GM23338 (cell line): ENCODE measurements around the gene ATR. TPM values are rescaled to one million over a fixed set of nuclear protein-coding genes. Genes with fewer than 3 reads are reported as not detected.

ENCODE experiments used
- ATAC-seq: fragments of 200-7000 bp; cut with Tn5 transposase; 3 replicates; pipeline ENCODE4 v1.9.1; 2020
- DNase-seq: peaks from one replicate; pipeline ENCODE4 v3.0.0-alpha.2; 2015; ENCODE audit warnings: low spot score
- H2AFZ ChIP-seq: fragments of 200-600 bp; sonication (generic); 2 replicates; pipeline ENCODE4 v1.8.0; 2016; ENCODE audit warnings: antibody characterized with exemption, mild to moderate bottlenecking, moderate library complexity
- H3F3A ChIP-seq: fragments of 200-600 bp; sonication (generic); replicated peaks from 2 replicates; pipeline ENCODE4 v1.8.0; 2017; ENCODE audit warnings: antibody characterized with exemption, mixed run types, low read depth
- H3K27ac ChIP-seq: fragments of 200-600 bp; sonication (generic); 2 replicates; pipeline ENCODE4 v1.6.1; 2016; ENCODE audit warnings: low read depth
- H3K27me3 ChIP-seq: fragments of 200-600 bp; sonication (generic); 2 replicates; pipeline ENCODE4 v1.8.0; 2016; ENCODE audit warnings: mild to moderate bottlenecking, mixed run types, moderate library complexity; ENCODE audit not compliant: insufficient read depth
- H3K36me3 ChIP-seq: fragments of 200-600 bp; sonication (generic); 2 replicates; pipeline ENCODE4 v1.8.0; 2016; ENCODE audit warnings: mild to moderate bottlenecking; ENCODE audit not compliant: insufficient read depth
- H3K4me1 ChIP-seq: fragments of 200-600 bp; sonication (generic); 2 replicates; pipeline ENCODE4 v1.8.0; 2016; ENCODE audit warnings: mild to moderate bottlenecking, moderate library complexity; ENCODE audit not compliant: insufficient read depth
- H3K4me2 ChIP-seq: fragments of 200-600 bp; sonication (generic); 2 replicates; pipeline ENCODE4 v1.7.1; 2017; ENCODE audit warnings: mixed run types
- H3K4me3 ChIP-seq: fragments of 200-600 bp; sonication (generic); 2 replicates; pipeline ENCODE4 v1.6.1; 2016; ENCODE audit warnings: mixed run types
- H3K79me2 ChIP-seq: fragments of 200-600 bp; sonication (generic); replicated peaks from 2 replicates; pipeline ENCODE4 v1.8.0; 2017; ENCODE audit warnings: mild to moderate bottlenecking; ENCODE audit not compliant: insufficient read depth
- H3K9me2 ChIP-seq: fragments of 200-600 bp; sonication (generic); 2 replicates; pipeline ENCODE4 v1.8.0; 2017; ENCODE audit not compliant: insufficient read depth
- H4K20me1 ChIP-seq: fragments of 200-600 bp; sonication (generic); replicated peaks from 2 replicates; pipeline ENCODE4 v1.8.0; 2017; ENCODE audit warnings: mild to moderate bottlenecking; ENCODE audit not compliant: insufficient read depth
- H3K27ac Mint-ChIP-seq: 2 replicates; pipeline ENCODE4 v1.8.0; 2020; ENCODE audit warnings: inconsistent platforms, mild to moderate bottlenecking, moderate library complexity, mixed read lengths
- H3K27me3 Mint-ChIP-seq: 3 replicates; pipeline ENCODE4 v1.8.0; 2022; ENCODE audit warnings: low read depth, mild to moderate bottlenecking, moderate library complexity, mixed read lengths, inconsistent platforms; ENCODE audit not compliant: insufficient read depth, poor library complexity
- H3K36me3 Mint-ChIP-seq: 3 replicates; pipeline ENCODE4 v1.8.0; 2021; ENCODE audit warnings: low read depth, mild to moderate bottlenecking, inconsistent platforms, moderate library complexity, mixed read lengths
- H3K4me1 Mint-ChIP-seq: 3 replicates; pipeline ENCODE4 v1.8.0; 2020; ENCODE audit warnings: mild to moderate bottlenecking, inconsistent platforms, mixed read lengths
- H3K4me3 Mint-ChIP-seq: 3 replicates; pipeline ENCODE4 v1.8.0; 2021; ENCODE audit warnings: moderate library complexity, mild to moderate bottlenecking, inconsistent platforms, mixed read lengths
- H3K9me3 Mint-ChIP-seq: 3 replicates; pipeline ENCODE4 v1.8.0; 2020; ENCODE audit warnings: moderate library complexity, mild to moderate bottlenecking, inconsistent platforms, mixed read lengths
- JUNB ChIP-seq: IDR thresholded peaks from one replicate; pipeline ENCODE4 v1.6.1; 2016; ENCODE audit warnings: antibody characterized with exemption; ENCODE audit not compliant: unreplicated experiment
- NANOG ChIP-seq: IDR thresholded peaks from 2 replicates; pipeline ENCODE4 v1.6.1; 2016; ENCODE audit warnings: antibody characterized with exemption, borderline replicate concordance
- REST ChIP-seq: IDR thresholded peaks from one replicate; pipeline ENCODE4 v1.6.1; 2018; ENCODE audit warnings: antibody characterized with exemption; ENCODE audit not compliant: unreplicated experiment
- polyA plus RNA-seq: library from polyadenylated mRNA; unstranded; fragments of >200 nt; fragmentation: Nextera tagmentation; extraction: Ambion mirVana; gene quantifications from 2 replicates; pipeline ENCODE4 v1.2.1, GENCODE V29; 2016
- total RNA-seq: library from RNA; depleted of rRNA; stranded (reverse); fragments of >200 nt; shearing (Covaris generic); gene quantifications from 2 replicates; pipeline ENCODE4 v1.2.3, GENCODE V29; 2014
- TF ChIP-seq, protein P1 (sequence below): IDR thresholded peaks from 2 replicates; pipeline ENCODE4 v1.6.1; 2016; ENCODE audit warnings: antibody characterized with exemption

Gene ATR
- total and polyA plus RNA-seq, 2 experiments from 2014 or later: 29.7 to 39.1 TPM

- no peaks in the 10 kb centered on the region for H3K9me2 ChIP-seq
Observed at GRCh38 chr3:142459929-142460328, 118.6 kb downstream of the ATR start.

DNA sequence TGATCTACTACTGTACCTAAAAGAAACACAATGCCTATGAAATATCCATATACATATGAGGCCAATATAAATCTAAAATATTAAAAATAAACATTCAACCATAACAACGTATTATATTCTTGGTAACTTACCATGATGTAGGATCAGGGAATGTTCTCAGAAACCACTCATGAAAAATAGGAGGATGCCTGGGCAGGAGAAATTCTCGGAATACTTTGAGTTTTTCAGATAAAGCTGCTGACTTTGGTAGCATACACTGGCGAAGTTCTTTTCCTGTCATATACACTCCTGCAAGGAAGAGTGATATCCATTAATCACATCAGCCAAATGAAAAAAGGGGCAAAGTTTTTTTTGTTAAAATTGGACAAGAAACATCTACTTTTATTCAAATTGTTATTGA is 119.4 kb downstream of the ATR start:
- no peak for DNase-seq
- no peak overlapping the region for H3K4me3 Mint-ChIP-seq
- H3K27me3 ChIP-seq: no peaks in the 10 kb centered on the region
- no peak overlapping the region for H2AFZ ChIP-seq
- no peaks in the 10 kb centered on the region for H3F3A ChIP-seq
- H4K20me1 ChIP-seq: peaks cover 2% of the 10 kb centered on the region; the same call in 1 of the 2 replicates
- no peaks in the 10 kb centered on the region for H3K4me1 Mint-ChIP-seq
- H3K9me3 Mint-ChIP-seq: no peaks in the 10 kb centered on the region
- H3K4me1 ChIP-seq: no peaks in the 10 kb centered on the region
- TF ChIP-seq, protein P1, sequence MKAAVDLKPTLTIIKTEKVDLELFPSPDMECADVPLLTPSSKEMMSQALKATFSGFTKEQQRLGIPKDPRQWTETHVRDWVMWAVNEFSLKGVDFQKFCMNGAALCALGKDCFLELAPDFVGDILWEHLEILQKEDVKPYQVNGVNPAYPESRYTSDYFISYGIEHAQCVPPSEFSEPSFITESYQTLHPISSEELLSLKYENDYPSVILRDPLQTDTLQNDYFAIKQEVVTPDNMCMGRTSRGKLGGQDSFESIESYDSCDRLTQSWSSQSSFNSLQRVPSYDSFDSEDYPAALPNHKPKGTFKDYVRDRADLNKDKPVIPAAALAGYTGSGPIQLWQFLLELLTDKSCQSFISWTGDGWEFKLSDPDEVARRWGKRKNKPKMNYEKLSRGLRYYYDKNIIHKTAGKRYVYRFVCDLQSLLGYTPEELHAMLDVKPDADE: no peak
- no peak for TF ChIP-seq JUNB
- TF ChIP-seq REST: no peak
- no peak overlapping the region for H3K4me2 ChIP-seq
- H3K4me3 ChIP-seq: no peak overlapping the region
- no peak overlapping the region for H3K27ac ChIP-seq
- H3K27ac Mint-ChIP-seq: no peak overlapping the region
- H3K79me2 ChIP-seq: no peaks in the 10 kb centered on the region
- H3K36me3 ChIP-seq: no peaks in the 10 kb centered on the region
- H3K9me2 ChIP-seq: no peaks in the 10 kb centered on the region
- no peak for ATAC-seq
- H3K36me3 Mint-ChIP-seq: peaks cover 3% of the 10 kb centered on the region; the same call in 2 of the 3 replicates
- no peaks in the 10 kb centered on the region for H3K27me3 Mint-ChIP-seq

More at GRCh38 chr3:142459929-142460328, 118.6 kb downstream of the ATR start:
- no peak for TF ChIP-seq NANOG
- TF ChIP-seq, protein P1: no peak
- no peak for DNase-seq
- Histone ChIP-seq H3F3A (no peaks in the 10 kb centered on the region), H3K4me3 (no peak overlapping the region), H3K36me3 (no peaks in the 10 kb centered on the region), H3K4me2 (no peak overlapping the region), H3K4me1 (no peaks in the 10 kb centered on the region), H2AFZ (no peak overlapping the region), H4K20me1 (no peaks in the 10 kb centered on the region), H3K27me3 (no peaks in the 10 kb centered on the region), H3K79me2 (no peaks in the 10 kb centered on the region), H3K27ac (no peak overlapping the region)
- Mint-ChIP-seq H3K9me3 (no peaks in the 10 kb centered on the region), H3K36me3 (peaks cover 3% of the 10 kb centered on the region; the same call in 1 of the 3 replicates), H3K27me3 (no peaks in the 10 kb centered on the region), H3K27ac (no peak overlapping the region), H3K4me1 (no peaks in the 10 kb centered on the region), H3K4me3 (no peak overlapping the region)
- no peak for ATAC-seq
